Panc1 (cell line): ENCODE data around the gene ELOVL4. TPM values are rescaled to one million over a fixed set of nuclear protein-coding genes. Genes with fewer than 3 reads are reported as not detected.

Source experiments
- ATAC-seq: fragments of 200-7000 bp; cut with Tn5 transposase; 2 replicates; pipeline ENCODE4 v1.9.1; 2020; ENCODE audit warnings: mild to moderate bottlenecking, moderate library complexity
- BruUV-seq: library from RNA; stranded (reverse); fragments of 400-500 nt; replicated peaks from 2 replicates; lab custom pipeline; 2021; lab: Mats Ljungman, UMichigan
- CTCF ChIA-PET: fragments of 300-600 bp; sonication (Branson Sonifier 250); formaldehyde crosslinking; loops from one replicate; lab custom pipeline; 2022; ENCODE audit warnings: antibody characterized with exemption; lab: Charles Lee
- POLR2A ChIA-PET: fragments of 300-600 bp; sonication (Branson Sonifier 250); formaldehyde crosslinking; loops from one replicate; lab custom pipeline; 2022; ENCODE audit warnings: antibody characterized with exemption; lab: Charles Lee
- DNase-seq: peaks from one replicate; pipeline ENCODE4 v3.0.0-alpha.2; 2010; ENCODE audit warnings: low read depth, low spot score
- H3K27ac ChIP-seq: 2 replicates; pipeline ENCODE4 v1.5.1; 2011; ENCODE audit warnings: mild to moderate bottlenecking, low read length, inconsistent platforms
- H3K27me3 ChIP-seq: fragments of 200-500 bp; sonication (Bioruptor generic); 2 replicates; pipeline ENCODE4 v1.6.0; 2014; ENCODE audit warnings: low read length, inconsistent platforms; ENCODE audit not compliant: control insufficient read depth, insufficient read depth
- H3K36me3 ChIP-seq: fragments of 200-500 bp; sonication (Bioruptor generic); 2 replicates; pipeline ENCODE4 v1.5.1; 2014; ENCODE audit warnings: inconsistent platforms, mild to moderate bottlenecking, low read length, moderate library complexity; ENCODE audit not compliant: control insufficient read depth, insufficient read depth
- H3K4me1 ChIP-seq: 2 replicates; pipeline ENCODE4 v1.5.1; 2011; ENCODE audit warnings: inconsistent platforms, mild to moderate bottlenecking, low read length, moderate library complexity; ENCODE audit not compliant: control insufficient read depth, insufficient read depth
- H3K4me3 ChIP-seq, 2 experiments: 2 replicates each; pipeline ENCODE4 v1.5.1; 2011 to 2012; ENCODE audit warnings: low read depth in 2 of 2, low read length in 2 of 2, mild to moderate bottlenecking in 2 of 2, inconsistent platforms in 1 of 2, moderate library complexity in 1 of 2
- H3K9me3 ChIP-seq: fragments of 200-500 bp; sonication (Bioruptor generic); 2 replicates; pipeline ENCODE4 v1.5.1; 2014; ENCODE audit warnings: low read depth, mild to moderate bottlenecking, inconsistent platforms, low read length, moderate library complexity; ENCODE audit not compliant: control insufficient read depth, insufficient read depth
- POLR2AphosphoS5 ChIP-seq: IDR thresholded peaks from 2 replicates; pipeline ENCODE4 v1.6.1; 2012; ENCODE audit warnings: mild to moderate bottlenecking, low read depth, low read length, moderate library complexity
- SIN3A ChIP-seq: IDR thresholded peaks from 2 replicates; pipeline ENCODE4 v1.6.1; 2012; ENCODE audit warnings: low read depth, mild to moderate bottlenecking, low read length, moderate library complexity, borderline replicate concordance; ENCODE audit not compliant: insufficient read depth
- TCF7L2 ChIP-seq: IDR thresholded peaks from 2 replicates; pipeline ENCODE4 v1.6.1; 2011; ENCODE audit warnings: mild to moderate bottlenecking, low read depth, low read length, inconsistent platforms
- in situ Hi-C: cut with HindIII; loops from 2 replicates; pipeline ENCODE4 v1.10.0; 2016; ENCODE audit warnings: low sequenced_read_pairs, low pct_unique_long_range_greater_than_20kb
- intact Hi-C: fragments of 100-400 bp; cut with micrococcal nuclease; formaldehyde crosslinking; loops from one replicate; pipeline ENCODE4 v1.10.0; 2022; ENCODE audit not compliant: unreplicated experiment
- total RNA-seq: library from RNA; stranded (reverse); gene quantifications from one replicate; pipeline ENCODE4 v1.2.1, GENCODE V29; 2021; ENCODE audit not compliant: unreplicated experiment
- TF ChIP-seq, protein P1 (sequence below), 2 experiments: IDR thresholded peaks; 2 replicates each; pipeline ENCODE4 v1.6.1; 2011 to 2012; ENCODE audit warnings: low read depth in 2 of 2, control low read depth in 1 of 2, low read length in 1 of 2, mild to moderate bottlenecking in 1 of 2, moderate library complexity in 1 of 2; ENCODE audit not compliant: insufficient read depth in 1 of 2
- TF ChIP-seq, protein P2 (sequence below): fragments of 450-650 bp; IDR thresholded peaks from 2 replicates; pipeline ENCODE4 v1.5.1; 2017; ENCODE audit warnings: mild to moderate bottlenecking

The ELOVL4 gene
- total RNA-seq, 1 experiment from 2014 or later = 0.41 TPM

DNA sequence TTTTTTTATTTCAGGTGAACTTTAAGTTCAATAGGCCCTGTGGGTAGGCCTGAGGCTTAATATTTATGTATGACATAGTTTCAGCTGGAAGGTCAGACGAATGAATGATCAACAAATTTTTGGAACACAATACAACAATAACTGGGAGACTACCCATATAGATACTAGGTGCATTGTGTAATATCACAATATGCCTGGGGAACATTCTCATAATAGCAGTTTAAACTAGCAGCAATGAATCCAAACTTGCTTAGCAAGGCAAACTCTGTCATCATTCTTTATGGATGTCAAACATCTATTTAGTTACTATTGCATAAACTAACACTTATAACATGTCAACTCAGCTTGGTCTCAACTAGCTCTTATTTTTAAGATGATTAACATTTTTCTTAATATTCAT lies 49.3 kb downstream of the ELOVL4 start:
- in situ Hi-C loops = no loop called here
- ATAC-seq (no peak), DNase-seq (no peak)
- H3K27ac ChIP-seq = no peak overlapping the region
- H3K9me3 ChIP-seq = no peaks in the 10 kb centered on the region
- BruUV-seq = no TSS peak
- H3K27me3 ChIP-seq = peaks cover 4% of the 10 kb centered on the region; the same call in 1 of the 2 replicates
- no peaks in the 10 kb centered on the region for H3K36me3 ChIP-seq
- TF ChIP-seq, protein P1, sequence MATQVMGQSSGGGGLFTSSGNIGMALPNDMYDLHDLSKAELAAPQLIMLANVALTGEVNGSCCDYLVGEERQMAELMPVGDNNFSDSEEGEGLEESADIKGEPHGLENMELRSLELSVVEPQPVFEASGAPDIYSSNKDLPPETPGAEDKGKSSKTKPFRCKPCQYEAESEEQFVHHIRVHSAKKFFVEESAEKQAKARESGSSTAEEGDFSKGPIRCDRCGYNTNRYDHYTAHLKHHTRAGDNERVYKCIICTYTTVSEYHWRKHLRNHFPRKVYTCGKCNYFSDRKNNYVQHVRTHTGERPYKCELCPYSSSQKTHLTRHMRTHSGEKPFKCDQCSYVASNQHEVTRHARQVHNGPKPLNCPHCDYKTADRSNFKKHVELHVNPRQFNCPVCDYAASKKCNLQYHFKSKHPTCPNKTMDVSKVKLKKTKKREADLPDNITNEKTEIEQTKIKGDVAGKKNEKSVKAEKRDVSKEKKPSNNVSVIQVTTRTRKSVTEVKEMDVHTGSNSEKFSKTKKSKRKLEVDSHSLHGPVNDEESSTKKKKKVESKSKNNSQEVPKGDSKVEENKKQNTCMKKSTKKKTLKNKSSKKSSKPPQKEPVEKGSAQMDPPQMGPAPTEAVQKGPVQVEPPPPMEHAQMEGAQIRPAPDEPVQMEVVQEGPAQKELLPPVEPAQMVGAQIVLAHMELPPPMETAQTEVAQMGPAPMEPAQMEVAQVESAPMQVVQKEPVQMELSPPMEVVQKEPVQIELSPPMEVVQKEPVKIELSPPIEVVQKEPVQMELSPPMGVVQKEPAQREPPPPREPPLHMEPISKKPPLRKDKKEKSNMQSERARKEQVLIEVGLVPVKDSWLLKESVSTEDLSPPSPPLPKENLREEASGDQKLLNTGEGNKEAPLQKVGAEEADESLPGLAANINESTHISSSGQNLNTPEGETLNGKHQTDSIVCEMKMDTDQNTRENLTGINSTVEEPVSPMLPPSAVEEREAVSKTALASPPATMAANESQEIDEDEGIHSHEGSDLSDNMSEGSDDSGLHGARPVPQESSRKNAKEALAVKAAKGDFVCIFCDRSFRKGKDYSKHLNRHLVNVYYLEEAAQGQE (IDR thresholded peaks at IDR 0.05; ENCODE audit: insufficient read depth in 1 of 2, low read depth in 2 of 2, low read length in 1 of 2) = no peak
- TF ChIP-seq TCF7L2 (no peak), SIN3A (no peak), POLR2AphosphoS5 (no peak)
- TF ChIP-seq, protein P2, sequence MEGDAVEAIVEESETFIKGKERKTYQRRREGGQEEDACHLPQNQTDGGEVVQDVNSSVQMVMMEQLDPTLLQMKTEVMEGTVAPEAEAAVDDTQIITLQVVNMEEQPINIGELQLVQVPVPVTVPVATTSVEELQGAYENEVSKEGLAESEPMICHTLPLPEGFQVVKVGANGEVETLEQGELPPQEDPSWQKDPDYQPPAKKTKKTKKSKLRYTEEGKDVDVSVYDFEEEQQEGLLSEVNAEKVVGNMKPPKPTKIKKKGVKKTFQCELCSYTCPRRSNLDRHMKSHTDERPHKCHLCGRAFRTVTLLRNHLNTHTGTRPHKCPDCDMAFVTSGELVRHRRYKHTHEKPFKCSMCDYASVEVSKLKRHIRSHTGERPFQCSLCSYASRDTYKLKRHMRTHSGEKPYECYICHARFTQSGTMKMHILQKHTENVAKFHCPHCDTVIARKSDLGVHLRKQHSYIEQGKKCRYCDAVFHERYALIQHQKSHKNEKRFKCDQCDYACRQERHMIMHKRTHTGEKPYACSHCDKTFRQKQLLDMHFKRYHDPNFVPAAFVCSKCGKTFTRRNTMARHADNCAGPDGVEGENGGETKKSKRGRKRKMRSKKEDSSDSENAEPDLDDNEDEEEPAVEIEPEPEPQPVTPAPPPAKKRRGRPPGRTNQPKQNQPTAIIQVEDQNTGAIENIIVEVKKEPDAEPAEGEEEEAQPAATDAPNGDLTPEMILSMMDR = no peak
- H3K4me3 ChIP-seq = no peak overlapping the region
- CTCF ChIA-PET = no interaction called here
- H3K4me1 ChIP-seq = no peaks in the 10 kb centered on the region
- POLR2A ChIA-PET = no interaction called here
- intact Hi-C loops = no loop called here

GRCh38 chr6:79896075-79896449 lies 51.3 kb downstream of the ELOVL4 start:
- TF ChIP-seq, protein P1 (IDR thresholded peaks at IDR 0.05; ENCODE audit: insufficient read depth in 1 of 2, low read depth in 2 of 2, low read length in 1 of 2) = no peak
- TF ChIP-seq SIN3A (no peak), POLR2AphosphoS5 (no peak), TCF7L2 (no peak)
- TF ChIP-seq, protein P2 = no peak
- H3K9me3 ChIP-seq = no peaks in the 10 kb centered on the region
- ChIA-PET POLR2A (no interaction called here), CTCF (no interaction called here)
- H3K4me3 ChIP-seq = no peak overlapping the region
- ATAC-seq (no peak), DNase-seq (no peak)
- H3K27ac ChIP-seq = no peak overlapping the region
- in situ Hi-C loops = no loop called here
- no TSS peak for BruUV-seq
- no peaks in the 10 kb centered on the region for H3K36me3 ChIP-seq
- intact Hi-C loops = no loop called here
- no peaks in the 10 kb centered on the region for H3K4me1 ChIP-seq
- no peaks in the 10 kb centered on the region for H3K27me3 ChIP-seq
